Gastrocnemius medialis (tissue), 4 donors: ENCODE measurements around the gene ZNF177. TPM values are rescaled to one million over a fixed set of nuclear protein-coding genes. Genes with fewer than 3 reads are reported as not detected.

Experiments
- ATAC-seq, 2 donors: fragments of 150-250 bp; one replicate each; pipeline ENCODE4 v1.9.1; 2016
- DNase-seq, 2 donors: peaks; one replicate each; pipeline ENCODE4 v3.0.0-alpha.2; 2019
- H3K27ac ChIP-seq, 4 donors: fragments of 200-600 bp; sonication (generic); 1 replicate in 1 of 4; 2 replicates in 3 of 4; pipeline ENCODE4 v1.5.1; 2016 to 2018; ENCODE audit warnings: mild to moderate bottlenecking in 2 of 4, moderate library complexity in 1 of 4
- H3K27me3 ChIP-seq, 3 donors: fragments of 200-600 bp; sonication (generic) in 2 of 3; 1 replicate in 1 of 3; 2 replicates in 2 of 3; pipeline versions ENCODE4 v1.5.1 to v1.6.0; 2016 to 2019; ENCODE audit warnings: mild to moderate bottlenecking in 1 of 3, moderate library complexity in 1 of 3
- H3K36me3 ChIP-seq, 2 donors: fragments of 200-600 bp; sonication (generic) in 1 of 2; one replicate each; pipeline ENCODE4 v1.5.1; 2017 to 2018
- H3K4me1 ChIP-seq, 2 donors: fragments of 200-600 bp; sonication (generic) in 1 of 2; one replicate each; pipeline ENCODE4 v1.5.1; 2016 to 2017; ENCODE audit warnings: mild to moderate bottlenecking in 2 of 2
- H3K4me3 ChIP-seq, 4 donors: fragments of 200-600 bp; sonication (generic) in 3 of 4; 1 replicate in 1 of 4; 2 replicates in 3 of 4; pipeline ENCODE4 v1.5.1; 2016 to 2019; ENCODE audit warnings: mild to moderate bottlenecking in 2 of 4
- H3K9me3 ChIP-seq, 3 donors: fragments of 200-600 bp; sonication (generic) in 2 of 3; 1 replicate in 1 of 3; 2 replicates in 2 of 3; pipeline ENCODE4 v1.5.1; 2016 to 2019
- POLR2A ChIP-seq, 2 donors: fragments of 450-650 bp; IDR thresholded peaks; one replicate each; pipeline ENCODE4 v1.6.1; 2017; ENCODE audit warnings: antibody characterized with exemption in 2 of 2, mild to moderate bottlenecking in 2 of 2, moderate library complexity in 2 of 2
- in situ Hi-C, 4 donors: fragments of 200-750 bp; cut with MboI; loops; one replicate each; pipeline versions ENCODE4 v1.15.0 to v1.8.0; 2017; ENCODE audit warnings: low sequenced_read_pairs in 4 of 4
- intact Hi-C: fragments of 100-400 bp; cut with DNase I; formaldehyde crosslinking; loops from one replicate; pipeline ENCODE4 v1.15.1; 2023; ENCODE audit warnings: low total_unique reads
- total RNA-seq, 4 donors: library from RNA; depleted of rRNA; stranded (reverse); fragments of >200 nt; gene quantifications; one replicate each; pipeline versions ENCODE4 v1.1.0 to v1.2.3, GENCODE V29; 2016
- TF ChIP-seq, protein P1 (sequence below), 5 experiments: fragments of 450-650 bp in 3 of 5; fragments of 200-600 bp in 2 of 5; sonication (generic) in 2 of 5; IDR thresholded peaks in 4 of 5; conservative IDR thresholded peaks in 1 of 5; 1 replicate in 4 of 5; 2 replicates in 1 of 5; pipeline ENCODE4 v1.5.1; 2016 to 2019; ENCODE audit warnings: antibody characterized with exemption in 5 of 5, mild to moderate bottlenecking in 3 of 5, moderate library complexity in 3 of 5

ZNF177 gene
- total RNA-seq, 4 donors from 2014 or later, result 0.19 to 0.56 (median 0.34) TPM

DNA sequence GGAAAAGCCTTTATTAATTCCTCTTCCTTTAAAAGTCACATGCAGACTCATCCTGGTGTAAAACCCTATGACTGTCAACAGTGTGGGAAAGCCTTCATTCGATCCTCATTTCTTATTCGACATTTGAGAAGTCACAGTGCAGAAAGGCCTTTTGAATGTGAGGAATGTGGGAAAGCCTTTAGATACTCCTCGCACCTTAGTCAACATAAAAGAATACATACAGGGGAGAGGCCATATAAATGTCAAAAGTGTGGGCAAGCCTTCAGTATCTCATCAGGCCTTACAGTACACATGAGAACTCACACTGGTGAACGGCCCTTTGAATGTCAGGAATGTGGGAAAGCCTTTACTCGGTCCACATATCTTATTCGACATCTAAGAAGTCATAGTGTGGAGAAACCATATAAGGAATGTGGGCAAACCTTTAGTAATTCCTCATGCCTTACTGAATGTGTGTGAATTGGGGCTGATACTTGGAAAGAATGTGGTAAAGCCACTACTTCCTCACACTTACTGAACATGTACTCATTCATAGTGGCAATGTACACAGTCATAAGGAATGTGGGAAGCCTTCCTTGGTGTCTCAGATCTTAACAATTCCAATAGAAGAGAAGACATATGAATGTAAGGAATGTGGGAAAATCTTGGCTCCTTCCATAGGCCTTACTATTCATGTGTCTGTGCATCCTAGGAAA lies 20.1 kb upstream of the ZNF177 start:
- Histone ChIP-seq H3K27me3 (no peaks in the 10 kb centered on the region), H3K9me3 (peaks cover 24 to 91% (median 35%) of the 10 kb centered on the region in 3 donors), H3K4me1 (no peaks in the 10 kb centered on the region), H3K27ac (no peak overlapping the region), H3K36me3 (peaks cover 7 to 66% of the 10 kb centered on the region in 2 donors), H3K4me3 (peak overlapping the region in 1 of 4 donors; percentile 28)
- in situ Hi-C loops (no loop called here), intact Hi-C loops (no loop called here)
- ATAC-seq, result no peak
- no peak for DNase-seq
- TF ChIP-seq, protein P1, sequence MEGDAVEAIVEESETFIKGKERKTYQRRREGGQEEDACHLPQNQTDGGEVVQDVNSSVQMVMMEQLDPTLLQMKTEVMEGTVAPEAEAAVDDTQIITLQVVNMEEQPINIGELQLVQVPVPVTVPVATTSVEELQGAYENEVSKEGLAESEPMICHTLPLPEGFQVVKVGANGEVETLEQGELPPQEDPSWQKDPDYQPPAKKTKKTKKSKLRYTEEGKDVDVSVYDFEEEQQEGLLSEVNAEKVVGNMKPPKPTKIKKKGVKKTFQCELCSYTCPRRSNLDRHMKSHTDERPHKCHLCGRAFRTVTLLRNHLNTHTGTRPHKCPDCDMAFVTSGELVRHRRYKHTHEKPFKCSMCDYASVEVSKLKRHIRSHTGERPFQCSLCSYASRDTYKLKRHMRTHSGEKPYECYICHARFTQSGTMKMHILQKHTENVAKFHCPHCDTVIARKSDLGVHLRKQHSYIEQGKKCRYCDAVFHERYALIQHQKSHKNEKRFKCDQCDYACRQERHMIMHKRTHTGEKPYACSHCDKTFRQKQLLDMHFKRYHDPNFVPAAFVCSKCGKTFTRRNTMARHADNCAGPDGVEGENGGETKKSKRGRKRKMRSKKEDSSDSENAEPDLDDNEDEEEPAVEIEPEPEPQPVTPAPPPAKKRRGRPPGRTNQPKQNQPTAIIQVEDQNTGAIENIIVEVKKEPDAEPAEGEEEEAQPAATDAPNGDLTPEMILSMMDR (IDR thresholded peaks at IDR 0.05 in 4 of 5, conservative IDR thresholded peaks at IDR 0.05 in 1 of 5), result no peak
- TF ChIP-seq POLR2A (IDR thresholded peaks at IDR 0.05), result no peak

DNA sequence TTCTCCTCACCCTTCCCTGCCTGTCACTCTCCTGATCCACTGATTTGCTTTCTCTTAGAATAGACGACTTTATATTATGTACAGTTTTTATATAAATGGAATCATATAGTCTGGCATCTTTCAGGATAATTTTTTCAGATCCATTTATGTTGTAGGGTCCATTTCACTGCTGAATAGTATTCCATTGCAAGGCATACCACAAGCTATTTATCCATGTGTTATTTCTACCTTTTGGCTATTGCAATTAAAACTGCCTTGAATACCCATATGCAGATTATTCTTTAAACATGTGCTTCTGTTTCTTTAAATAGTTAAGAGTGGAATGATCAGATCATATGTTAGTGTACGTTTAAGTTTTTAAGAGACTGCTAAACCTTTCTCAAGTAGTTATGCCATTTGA lies 17.8 kb upstream of the ZNF177 start:
- ATAC-seq (no peak), DNase-seq (no peak)
- Histone ChIP-seq H3K36me3 (peaks cover 0 to 47% of the 10 kb centered on the region in 2 donors), H3K9me3 (peaks cover 21 to 85% (median 28%) of the 10 kb centered on the region in 3 donors), H3K27me3 (peaks cover 0 to 3% (median 0%) of the 10 kb centered on the region in 3 donors), H3K4me3 (peak overlapping the region in 1 of 4 donors; percentile 36), H3K27ac (no peak overlapping the region), H3K4me1 (no peaks in the 10 kb centered on the region)
- TF ChIP-seq, protein P1 (IDR thresholded peaks at IDR 0.05 in 4 of 5, conservative IDR thresholded peaks at IDR 0.05 in 1 of 5), result no peak
- TF ChIP-seq POLR2A (IDR thresholded peaks at IDR 0.05), result no peak
- intact Hi-C loops (no loop called here), in situ Hi-C loops (no loop called here)

DNA sequence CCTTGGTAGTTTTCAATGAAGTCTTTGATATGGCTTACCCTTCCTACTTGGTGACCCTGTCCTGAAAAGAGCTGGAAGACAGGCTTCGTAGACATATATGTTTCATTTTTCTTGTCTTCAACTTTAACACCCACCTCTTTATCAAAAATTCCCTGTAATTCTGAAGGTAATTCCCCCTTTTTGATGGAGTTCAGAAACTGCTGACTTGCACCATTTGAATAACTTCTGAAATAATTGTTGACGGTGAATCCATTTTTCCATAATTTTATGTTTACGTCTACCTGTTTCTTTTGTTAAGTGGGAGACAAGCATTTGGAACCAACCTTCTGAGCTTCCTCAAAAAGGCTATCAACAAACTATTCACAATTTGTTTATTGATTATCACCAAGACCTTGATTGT lies 14.6 kb upstream of the ZNF177 start:
- intact Hi-C loops (no loop called here), in situ Hi-C loops (no loop called here)
- no peak for TF ChIP-seq POLR2A (IDR thresholded peaks at IDR 0.05)
- TF ChIP-seq, protein P1 (IDR thresholded peaks at IDR 0.05 in 4 of 5, conservative IDR thresholded peaks at IDR 0.05 in 1 of 5), result no peak
- DNase-seq (no peak), ATAC-seq (no peak)
- Histone ChIP-seq H3K9me3 (peaks cover 8 to 65% (median 14%) of the 10 kb centered on the region in 3 donors), H3K36me3 (peaks cover 0 to 15% of the 10 kb centered on the region in 2 donors), H3K4me3 (no peak overlapping the region), H3K27me3 (peaks cover 0 to 3% (median 0%) of the 10 kb centered on the region in 3 donors), H3K4me1 (no peaks in the 10 kb centered on the region), H3K27ac (no peak overlapping the region)

DNA sequence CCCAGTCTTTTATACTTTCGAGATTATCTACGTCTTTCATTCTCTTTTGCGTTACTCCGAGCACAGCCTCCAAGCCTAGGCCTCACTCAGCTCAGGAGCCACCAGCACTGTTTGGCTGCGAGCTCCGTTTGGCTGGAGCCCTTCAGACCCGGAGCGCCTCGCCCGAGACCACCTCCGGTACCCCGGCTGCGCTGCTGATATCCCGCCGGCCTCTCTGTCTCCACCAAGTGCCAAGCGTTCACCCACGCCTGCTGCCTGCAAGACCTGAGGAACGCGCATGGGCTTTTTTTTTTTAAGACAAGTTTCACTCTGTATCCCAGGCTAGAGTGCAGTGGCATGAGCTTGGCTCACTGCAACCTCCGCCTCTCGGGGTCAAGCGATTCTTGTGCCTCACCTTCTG lies 14.1 kb upstream of the ZNF177 start:
- no peak for TF ChIP-seq POLR2A (IDR thresholded peaks at IDR 0.05)
- TF ChIP-seq, protein P1 (IDR thresholded peaks at IDR 0.05 in 4 of 5, conservative IDR thresholded peaks at IDR 0.05 in 1 of 5), result no peak
- Histone ChIP-seq H3K27me3 (peaks cover 0 to 3% (median 0%) of the 10 kb centered on the region in 3 donors), H3K9me3 (peaks cover 8 to 61% (median 10%) of the 10 kb centered on the region in 3 donors), H3K27ac (no peak overlapping the region), H3K4me3 (no peak overlapping the region), H3K4me1 (no peaks in the 10 kb centered on the region), H3K36me3 (peaks cover 0 to 11% of the 10 kb centered on the region in 2 donors)
- ATAC-seq, result no peak
- intact Hi-C loops, result no loop called here
- no peak for DNase-seq
- in situ Hi-C loops, result no loop called here
